Right cardiac atrium (tissue), 5 donors: ENCODE results near the gene MLLT10. TPM values are rescaled to one million over a fixed set of nuclear protein-coding genes. Genes with fewer than 3 reads are reported as not detected.

Experiments used
- ATAC-seq, 2 donors: fragments of 200-7000 bp; cut with Tn5 transposase; one replicate each; pipeline versions ENCODE4 v1.8.0 to v1.9.1; 2020; ENCODE audit warnings: moderate library complexity in 2 of 2, mild to moderate bottlenecking in 1 of 2
- DNase-seq, 3 donors: peaks; one replicate each; pipeline ENCODE4 v3.0.0-alpha.2; 2020
- H3K27ac ChIP-seq: one replicate; pipeline ENCODE4 v1.5.1; 2013; ENCODE audit warnings: mild to moderate bottlenecking, low read length, control low read depth, moderate library complexity
- H3K27me3 ChIP-seq: one replicate; pipeline ENCODE4 v1.6.1; 2013; ENCODE audit not compliant: control insufficient read depth, insufficient read depth
- H3K4me1 ChIP-seq: one replicate; pipeline ENCODE4 v1.6.1; 2013; ENCODE audit warnings: low read length; ENCODE audit not compliant: control insufficient read depth, insufficient read depth
- H3K4me3 ChIP-seq: one replicate; pipeline ENCODE4 v1.5.1; 2013; ENCODE audit warnings: low read length, control low read depth
- H3K9me3 ChIP-seq: one replicate; pipeline ENCODE4 v1.6.1; 2013; ENCODE audit warnings: low read length; ENCODE audit not compliant: control insufficient read depth
- WGBS: extraction: QIAGEN DNeasy Blood & Tissue Kit; methylation state at CpG from one replicate; pipeline ENCODE4 v1.1.7; 2013; 5-methylcytosine and 5-hydroxymethylcytosine counted together
- intact Hi-C, 4 donors: fragments of 100-400 bp; cut with DNase I; formaldehyde crosslinking; loops; one replicate each; pipeline versions ENCODE4 v1.11.0 to v1.14.0; 2022 to 2023
- polyA plus RNA-seq: library from polyadenylated mRNA; stranded (reverse); fragments of 200-250 nt; gene quantifications from one replicate; pipeline ENCODE4 v1.2.3, GENCODE V29; 2013
- total RNA-seq, 4 donors: library from RNA; stranded (reverse); fragmentation: NEBNext Ultra II Directional; extraction: Animal tissue kit (Norgen Biotek cat#: 25700); gene quantifications; one replicate each; pipeline ENCODE4 v1.2.1, GENCODE V29; 2021
- donor health status: healthy with polysubstance abuse.
- donor health status: DM: no; HTN: yes; CAD: no.
- donor health status: DM: no; HTN: no; CAD: no.
- donor health status: DM: no; HTN: yes; CAD: no; lungs with severe emphysema.
- donor health status: DM: yes; HTN: yes; CAD: no.

Gene MLLT10
- total and polyA plus RNA-seq, 5 donors = 14.1 to 36.1 (median 28.5) TPM

GRCh38 chr10:21655687-21656086, 121.7 kb downstream of the MLLT10 start:
- H3K4me3 ChIP-seq = no peak overlapping the region
- no peak overlapping the region for H3K27ac ChIP-seq
- H3K9me3 ChIP-seq = no peaks in the 10 kb centered on the region
- 96% methylated on average over 5 of the region's 5 CpGs for WGBS
- H3K4me1 ChIP-seq = peaks cover 3% of the 10 kb centered on the region
- intact Hi-C loops = no loop called here
- no peaks in the 10 kb centered on the region for H3K27me3 ChIP-seq
- DNase-seq (no peak), ATAC-seq (no peak)

GRCh38 chr10:21661087-21661486, 127.1 kb downstream of the MLLT10 start:
- H3K27ac ChIP-seq = no peak overlapping the region
- H3K27me3 ChIP-seq = no peaks in the 10 kb centered on the region
- 84% methylated on average over 1 of the region's 1 CpG for WGBS
- no peak overlapping the region for H3K4me3 ChIP-seq
- H3K4me1 ChIP-seq = peaks cover 7% of the 10 kb centered on the region
- intact Hi-C loops = no loop called here
- H3K9me3 ChIP-seq = no peaks in the 10 kb centered on the region
- no peak for ATAC-seq
- no peak for DNase-seq

- intact Hi-C loops = no loop called here
- WGBS = 27% methylated on average over 3 of the region's 3 CpGs
- peaks cover 7% of the 10 kb centered on the region for H3K4me1 ChIP-seq
- DNase-seq (no peak), ATAC-seq (no peak)
- no peak overlapping the region for H3K27ac ChIP-seq
- no peak overlapping the region for H3K4me3 ChIP-seq
- no peaks in the 10 kb centered on the region for H3K27me3 ChIP-seq
- no peaks in the 10 kb centered on the region for H3K9me3 ChIP-seq
Observed at GRCh38 chr10:21661935-21662334, 127.9 kb downstream of the MLLT10 start.

- DNase-seq (no peak), ATAC-seq (no peak)
- intact Hi-C loops = no loop called here
- Histone ChIP-seq H3K4me3 (no peak overlapping the region), H3K9me3 (no peaks in the 10 kb centered on the region), H3K27me3 (no peaks in the 10 kb centered on the region), H3K27ac (peak overlapping the region; percentile 45), H3K4me1 (peaks cover 7% of the 10 kb centered on the region)
- WGBS = 50% methylated on average over 2 of the region's 2 CpGs
Observed at GRCh38 chr10:21662635-21663034, 128.6 kb downstream of the MLLT10 start.

- H3K9me3 ChIP-seq = no peaks in the 10 kb centered on the region
- intact Hi-C loops = no loop called here
- peaks cover 1% of the 10 kb centered on the region for H3K4me1 ChIP-seq
- no peak overlapping the region for H3K4me3 ChIP-seq
- H3K27me3 ChIP-seq = no peaks in the 10 kb centered on the region
- DNase-seq = no peak
- H3K27ac ChIP-seq = no peak overlapping the region
- 70% methylated on average over 1 of the region's 1 CpG for WGBS
- no peak for ATAC-seq
Observed at GRCh38 chr10:21668831-21669230, 134.8 kb downstream of the MLLT10 start.

GRCh38 chr10:21670391-21670790, 136.4 kb downstream of the MLLT10 start:
- Histone ChIP-seq H3K9me3 (no peaks in the 10 kb centered on the region), H3K4me3 (no peak overlapping the region), H3K27me3 (no peaks in the 10 kb centered on the region), H3K4me1 (peaks cover 1% of the 10 kb centered on the region), H3K27ac (no peak overlapping the region)
- ATAC-seq (no peak), DNase-seq (no peak)
- 67% methylated on average over 2 of the region's 2 CpGs for WGBS
- intact Hi-C loops = loop anchor here in 1 of 4 donors (5.0 kb wide), 1 partner anchor 133 kb away; no protein-coding TSS in a partner anchor

- no peak for DNase-seq
- H3K27ac ChIP-seq = no peak overlapping the region
- no peak for ATAC-seq
- no peak overlapping the region for H3K4me3 ChIP-seq
- H3K9me3 ChIP-seq = no peaks in the 10 kb centered on the region
- WGBS = 74% methylated on average over 2 of the region's 2 CpGs
- peaks cover 1% of the 10 kb centered on the region for H3K4me1 ChIP-seq
- intact Hi-C loops = loop anchor here in 1 of 4 donors (5.0 kb wide), 1 partner anchor 136 kb away; no protein-coding TSS in a partner anchor
- H3K27me3 ChIP-seq = no peaks in the 10 kb centered on the region
Observed at GRCh38 chr10:21673668-21674067, 139.6 kb downstream of the MLLT10 start.

GRCh38 chr10:21675157-21675796, 141.2 kb downstream of the MLLT10 start:
- no peak overlapping the region for H3K4me3 ChIP-seq
- 83% methylated on average over 2 of the region's 2 CpGs for WGBS
- intact Hi-C loops = no loop called here
- H3K9me3 ChIP-seq = no peaks in the 10 kb centered on the region
- DNase-seq (peak in 1 of 3 donors; percentile 53), ATAC-seq (peak in 1 of 2 donors; percentile 45)
- H3K27ac ChIP-seq = no peak overlapping the region
- no peaks in the 10 kb centered on the region for H3K27me3 ChIP-seq
- peaks cover 1% of the 10 kb centered on the region for H3K4me1 ChIP-seq

GRCh38 chr10:21677551-21677950, 143.5 kb downstream of the MLLT10 start:
- DNase-seq = no peak
- H3K27me3 ChIP-seq = no peaks in the 10 kb centered on the region
- no peak for ATAC-seq
- no peak overlapping the region for H3K4me3 ChIP-seq
- WGBS = 86% methylated on average over 3 of the region's 3 CpGs
- no peaks in the 10 kb centered on the region for H3K9me3 ChIP-seq
- no peak overlapping the region for H3K27ac ChIP-seq
- intact Hi-C loops = no loop called here
- no peaks in the 10 kb centered on the region for H3K4me1 ChIP-seq

- 83% methylated on average over 3 of the region's 3 CpGs for WGBS
- DNase-seq = no peak
- no peak for ATAC-seq
- Histone ChIP-seq H3K27me3 (no peaks in the 10 kb centered on the region), H3K9me3 (no peaks in the 10 kb centered on the region), H3K27ac (no peak overlapping the region), H3K4me1 (no peaks in the 10 kb centered on the region), H3K4me3 (no peak overlapping the region)
- intact Hi-C loops = no loop called here
Observed at GRCh38 chr10:21681156-21681555, 147.1 kb downstream of the MLLT10 start.

GRCh38 chr10:21687266-21688008, 153.4 kb downstream of the MLLT10 start:
- DNase-seq (no peak), ATAC-seq (no peak)
- WGBS = 97% methylated on average over 3 of the region's 3 CpGs
- intact Hi-C loops = no loop called here
- Histone ChIP-seq H3K9me3 (no peaks in the 10 kb centered on the region), H3K4me1 (no peaks in the 10 kb centered on the region), H3K27me3 (no peaks in the 10 kb centered on the region), H3K4me3 (no peak overlapping the region), H3K27ac (no peak overlapping the region)
